ENCODE measurements around the gene NSL1. TPM values are rescaled to one million over a fixed set of nuclear protein-coding genes. Genes with fewer than 3 reads are reported as not detected.
"Not testable (repeated sequence)": the region's sequence is repeated elsewhere in the genome, so short reads cannot be mapped to it uniquely, and the experiment has no call there.

NSL1 gene
- total RNA-seq = 60.3 TPM

GRCh38 chr1:212791676-212792395 is at the start of gene NSL1, which contains the start of gene TATDN3:
NSL1 (minus strand) TSS chr1:212791777; CDS start chr1:212791763, 14 bp downstream.
TATDN3 (plus strand) TSS chr1:212791894; CDS start chr1:212791922, 28 bp downstream.
- peak; percentile 61 to 66 for DNase-seq (ENCODE audit: low spot score in 2 of 2)
- no peak for FAIRE-seq

GRCh38 chr1:212838145-212838544 is 46.6 kb upstream of the NSL1 start:
- DNase-seq (ENCODE audit: low spot score in 2 of 2) = no peak
- FAIRE-seq = no peak

GRCh38 chr1:212833211-212834207 is 41.9 kb upstream of the NSL1 start:
- not testable (repeated sequence) for FAIRE-seq; DNase-seq (ENCODE audit: low spot score in 2 of 2)

GRCh38 chr1:212828395-212828794 is 36.8 kb upstream of the NSL1 start:
- no peak for DNase-seq (ENCODE audit: low spot score in 2 of 2)
- no peak for FAIRE-seq

GRCh38 chr1:212827831-212828278 is 36.3 kb upstream of the NSL1 start:
- DNase-seq (ENCODE audit: low spot score in 2 of 2) (no peak), FAIRE-seq (no peak)

GRCh38 chr1:212827171-212827776 is 35.7 kb upstream of the NSL1 start:
- FAIRE-seq = no peak
- no peak for DNase-seq (ENCODE audit: low spot score in 2 of 2)

- DNase-seq (ENCODE audit: low spot score in 2 of 2) (no peak), FAIRE-seq (no peak)
Observed at GRCh38 chr1:212825798-212826452, 34.3 kb upstream of the NSL1 start.

- DNase-seq (ENCODE audit: low spot score in 2 of 2) (no peak), FAIRE-seq (no peak)
Observed at GRCh38 chr1:212824201-212824600, 32.6 kb upstream of the NSL1 start.

- DNase-seq (ENCODE audit: low spot score in 2 of 2) (no peak), FAIRE-seq (no peak)
Observed at GRCh38 chr1:212822956-212823355, 31.4 kb upstream of the NSL1 start.

GRCh38 chr1:212820969-212821368 is 29.4 kb upstream of the NSL1 start:
- no peak for DNase-seq (ENCODE audit: low spot score in 2 of 2)
- FAIRE-seq = no peak

- DNase-seq (ENCODE audit: low spot score in 2 of 2) (no peak), FAIRE-seq (no peak)
Observed at GRCh38 chr1:212819726-212820125, 28.1 kb upstream of the NSL1 start.

GRCh38 chr1:212816567-212817278 is 25.1 kb upstream of the NSL1 start:
- FAIRE-seq = no peak

GRCh38 chr1:212814537-212815334 is 23.2 kb upstream of the NSL1 start:
- FAIRE-seq (peak; percentile 34), DNase-seq (ENCODE audit: low spot score in 2 of 2) (peak in 1 of 2 donors; percentile 19)

More at GRCh38 chr1:212816567-212817278, 25.1 kb upstream of the NSL1 start:
- DNase-seq (ENCODE audit: low spot score in 2 of 2) = no peak

GRCh38 chr1:212805767-212806166 is 14.2 kb upstream of the NSL1 start:
- DNase-seq (ENCODE audit: low spot score in 2 of 2) (no peak), FAIRE-seq (no peak)

- no peak for FAIRE-seq
- no peak for DNase-seq (ENCODE audit: low spot score in 2 of 2)
Observed at GRCh38 chr1:212797681-212798080, 6.1 kb upstream of the NSL1 start.

GRCh38 chr1:212794561-212795014 is 3.0 kb upstream of the NSL1 start:
- FAIRE-seq (no peak), DNase-seq (ENCODE audit: low spot score in 2 of 2) (peak in 1 of 2 donors; percentile 17)

GRCh38 chr1:212792396-212792908 is 875 bp upstream of the NSL1 start:
- FAIRE-seq = no peak
- DNase-seq (ENCODE audit: low spot score in 2 of 2) = no peak

GRCh38 chr1:212791261-212791675 is 309 bp downstream of the NSL1 start:
- DNase-seq (ENCODE audit: low spot score in 2 of 2) = peak; percentile 23 to 44
- FAIRE-seq = no peak

Data from frontal cortex (tissue), 4 donors.